GM19240 (cell line): ENCODE measurements around the gene C2CD4C.
"Not testable (repeated sequence)": the region's sequence is repeated elsewhere in the genome, so short reads cannot be mapped to it uniquely, and the experiment has no call there.

Experiments
- DNase-seq: peaks from one replicate; pipeline ENCODE4 v3.0.0; 2011; ENCODE audit warnings: low spot score; ENCODE audit not compliant: insufficient read length

The C2CD4C gene

GRCh38 chr19:401866-402511 is 7.0 kb downstream of the C2CD4C start:
- DNase-seq: no peak

DNA sequence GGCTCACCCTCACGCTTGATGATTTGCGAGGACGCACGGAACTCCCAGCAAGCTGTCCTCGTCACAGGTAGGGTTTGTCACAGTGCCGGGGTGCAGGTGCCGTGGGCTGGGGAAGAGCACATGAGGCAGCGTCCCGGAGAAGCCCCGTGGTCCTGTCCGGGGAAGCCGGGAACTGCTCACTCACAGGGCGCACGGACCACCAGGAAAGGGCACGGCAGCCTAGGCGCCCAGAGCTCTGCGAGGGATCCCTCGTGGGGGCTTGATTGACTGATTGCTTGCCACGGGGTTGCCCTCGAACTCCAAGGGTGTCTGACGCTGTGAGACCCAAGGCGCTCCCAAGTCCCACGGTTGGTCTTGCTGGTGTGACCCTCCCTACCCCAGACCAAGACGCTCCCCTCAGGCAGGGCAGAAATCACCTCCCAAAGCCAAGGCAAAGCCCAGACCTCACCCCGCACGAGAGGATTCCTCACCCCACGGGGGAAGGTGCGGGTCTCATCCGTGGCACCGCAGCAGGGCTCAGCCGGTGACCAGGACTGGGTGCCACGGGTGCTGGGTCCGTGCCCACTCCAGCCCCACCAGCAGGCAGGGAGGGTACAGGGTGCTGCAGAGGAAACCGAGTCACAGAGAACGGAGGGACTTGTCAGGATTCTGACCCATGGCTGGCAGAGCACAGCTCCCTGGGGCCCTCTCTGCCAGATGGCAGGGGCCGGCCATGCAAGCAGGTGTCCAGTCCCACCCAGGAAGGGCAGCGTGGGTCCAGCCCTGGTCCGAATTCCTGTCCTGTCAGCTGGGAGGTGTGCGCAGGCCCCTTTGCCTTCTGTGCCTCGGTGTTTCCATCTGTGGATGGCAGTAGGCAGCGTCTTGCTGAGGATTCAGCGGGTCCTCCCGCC is 7.7 kb downstream of the C2CD4C start:
- DNase-seq: no peak

DNA sequence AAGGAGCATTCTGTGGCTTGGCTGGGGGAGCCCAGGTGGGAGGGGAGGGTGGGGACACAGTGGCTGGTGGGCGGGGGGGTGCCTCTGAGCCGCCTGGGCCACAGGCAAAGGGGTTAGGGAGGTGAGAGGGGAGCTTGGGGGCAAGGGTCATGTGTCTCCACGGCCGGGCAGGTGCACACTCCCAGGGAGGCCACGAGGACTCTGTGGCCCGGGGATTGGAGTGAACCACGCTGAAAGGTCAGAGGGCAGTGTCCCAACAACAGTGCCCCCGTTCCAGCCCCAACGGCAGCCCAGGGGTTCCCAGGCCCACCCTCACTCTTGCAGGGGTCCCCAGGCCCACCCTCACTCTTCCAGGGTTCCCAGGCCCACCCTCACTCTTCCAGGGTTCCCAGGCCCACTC is 9.6 kb downstream of the C2CD4C start:
- DNase-seq: no peak

DNA sequence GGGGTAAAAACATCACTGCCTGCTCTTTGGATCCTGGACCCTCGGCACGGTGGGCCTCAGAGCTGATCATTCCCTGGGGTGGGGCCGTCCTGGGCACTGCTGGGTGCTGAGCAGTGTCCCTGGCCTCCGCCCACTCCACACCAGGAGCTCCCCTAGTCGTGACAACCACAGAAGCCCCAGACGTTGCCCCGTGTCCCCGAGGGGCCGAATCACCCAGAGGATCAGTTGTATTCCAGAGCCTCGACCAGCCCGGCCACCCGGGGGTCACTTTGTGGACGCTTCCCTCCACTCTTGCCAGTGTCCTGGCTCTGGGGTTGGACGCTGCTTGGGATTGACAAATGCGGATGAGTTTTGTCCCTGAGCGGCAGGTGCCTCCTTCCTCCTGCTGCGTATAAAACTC is 10.2 kb downstream of the C2CD4C start:
- no peak for DNase-seq

DNA sequence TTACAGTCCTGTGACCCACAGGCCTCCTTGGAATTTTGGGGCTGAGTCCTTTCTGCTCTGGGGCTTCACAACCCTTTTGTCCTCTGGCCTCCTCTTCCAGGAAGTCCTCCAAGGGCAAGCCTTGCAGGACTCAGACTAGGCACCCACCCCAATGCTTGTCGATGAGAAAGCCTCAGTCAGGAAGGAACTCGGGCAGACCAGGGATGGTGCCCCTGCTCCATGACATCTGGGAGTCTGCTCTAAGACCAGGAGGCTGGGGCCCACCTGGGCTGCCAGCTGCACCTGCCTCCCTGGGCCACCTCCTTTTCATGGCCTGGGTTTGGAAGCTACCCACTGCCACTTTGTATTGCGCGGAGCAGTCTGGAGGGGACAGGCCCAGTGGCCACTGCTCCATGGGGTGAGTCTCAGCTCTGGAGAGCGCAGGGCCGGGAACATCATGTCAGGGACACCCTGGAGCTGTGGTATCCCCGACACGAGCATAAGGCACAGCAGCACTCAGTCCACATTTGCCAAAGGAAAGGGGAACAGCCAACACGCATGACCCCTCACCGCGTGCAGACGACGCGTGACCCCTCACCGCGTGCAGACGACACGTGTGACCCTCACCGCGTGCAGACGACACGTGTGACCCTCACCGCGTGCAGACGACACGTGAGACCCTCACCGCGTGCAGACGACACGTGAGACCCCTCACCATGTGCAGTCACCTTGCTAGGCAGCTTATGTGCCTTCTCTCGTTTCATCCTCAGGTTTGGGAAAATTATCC is 10.8 kb downstream of the C2CD4C start:
- DNase-seq: no peak

DNA sequence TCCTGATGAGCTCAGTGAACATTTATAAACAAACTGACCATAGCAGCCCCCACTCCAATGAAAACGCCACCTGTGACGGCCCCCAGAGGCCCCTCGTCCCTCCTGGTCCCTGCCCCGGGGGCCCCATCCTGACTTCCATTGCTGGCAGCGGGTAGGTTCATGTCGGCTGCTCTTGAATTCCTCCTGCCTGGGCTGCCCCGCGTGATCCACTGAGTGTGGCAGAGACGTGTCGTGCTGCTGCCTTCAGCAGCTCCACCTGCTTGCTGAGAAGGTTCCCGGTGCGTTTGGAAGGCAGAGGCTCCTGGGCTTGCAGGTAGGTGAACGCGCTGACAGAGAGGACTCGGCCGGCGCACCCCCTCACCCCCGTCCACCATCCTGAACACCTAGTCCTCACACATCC is 11.6 kb downstream of the C2CD4C start:
- no peak for DNase-seq

- DNase-seq: no peak
Measured at GRCh38 chr19:395467-395866, 13.5 kb downstream of the C2CD4C start.

- not testable (repeated sequence) for DNase-seq
Measured at GRCh38 chr19:394857-395256, 14.1 kb downstream of the C2CD4C start.

- not testable (repeated sequence) for DNase-seq
Measured at GRCh38 chr19:393560-393959, 15.4 kb downstream of the C2CD4C start.

DNA sequence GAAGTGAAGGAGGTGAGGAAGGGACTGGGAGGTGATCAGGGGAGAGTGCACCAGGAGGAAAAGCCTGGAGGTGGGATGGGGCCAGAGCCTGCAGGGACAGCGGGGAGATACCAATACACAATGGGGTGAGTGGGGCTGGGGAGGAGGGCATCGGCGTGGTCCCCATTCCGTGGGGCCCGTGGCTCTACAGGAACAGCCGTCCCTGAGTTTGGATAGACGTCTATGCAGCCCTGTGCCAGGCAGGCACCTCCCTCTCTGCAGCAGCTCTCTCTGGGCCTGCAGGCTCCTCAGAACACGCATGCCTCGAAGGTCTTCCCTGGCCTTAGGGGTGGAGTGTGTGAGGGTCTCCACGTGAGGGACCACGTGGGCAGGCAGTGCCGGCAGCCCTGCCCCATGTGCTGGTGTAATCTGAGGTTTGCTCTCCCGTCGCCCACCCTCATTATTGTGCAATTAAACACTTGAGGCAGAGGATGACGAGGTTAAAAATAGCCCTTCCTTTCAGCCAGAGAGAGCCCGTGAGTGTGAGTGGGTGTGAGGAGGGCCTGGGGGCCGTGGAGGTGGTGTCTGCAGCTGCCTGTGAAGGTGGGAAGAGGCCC is 16.5 kb downstream of the C2CD4C start:
- no peak for DNase-seq

DNA sequence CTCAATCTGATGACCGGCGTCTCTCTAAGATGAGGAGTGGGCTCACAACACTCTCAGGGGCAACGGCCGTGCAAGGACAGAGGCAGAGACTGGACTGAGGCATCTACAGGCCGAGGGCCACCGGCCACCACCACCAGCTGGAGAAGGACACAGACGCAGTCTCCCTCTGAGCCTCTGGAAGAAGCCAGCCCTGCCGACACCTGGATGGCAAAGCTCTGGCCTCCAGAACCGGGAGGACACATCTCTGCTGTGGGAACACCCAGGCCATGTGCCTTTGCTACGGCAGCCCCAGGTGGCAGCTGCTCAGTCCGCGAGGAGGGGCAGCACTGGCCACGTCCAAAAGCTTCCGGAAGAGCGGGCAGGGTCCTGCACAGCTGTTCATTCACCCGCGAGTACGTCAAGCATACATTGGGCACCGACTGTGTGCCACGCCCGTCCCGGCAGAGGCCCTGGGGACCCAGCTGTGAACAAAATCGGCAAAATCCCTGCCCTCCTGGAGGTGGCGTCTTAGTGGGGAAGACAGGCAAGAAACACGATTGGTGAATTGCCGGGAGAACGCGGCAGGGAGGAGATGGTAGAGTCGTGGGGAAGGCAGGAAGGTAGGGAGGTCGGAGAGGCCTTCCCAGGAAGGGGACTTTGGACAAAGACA is 17.1 kb downstream of the C2CD4C start:
- DNase-seq: no peak

DNA sequence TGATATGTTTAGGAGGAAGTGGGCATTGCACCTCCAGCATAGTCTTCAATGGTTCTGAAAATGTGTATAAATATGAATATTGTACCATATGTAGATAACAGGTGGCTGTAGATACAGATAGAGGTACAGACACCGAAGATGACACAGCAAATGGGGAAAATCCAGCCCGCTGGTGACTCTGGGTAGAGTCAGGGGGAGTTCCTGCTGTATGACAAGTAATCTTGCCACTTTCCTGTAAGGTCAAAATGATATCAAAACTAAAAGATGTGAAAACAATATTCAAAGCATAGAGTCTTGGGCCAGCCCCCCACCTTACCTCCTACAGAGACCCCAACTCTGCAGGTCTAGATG is 17.8 kb downstream of the C2CD4C start:
- no peak for DNase-seq

- DNase-seq: no peak
Measured at GRCh38 chr19:390386-391206, 18.4 kb downstream of the C2CD4C start.

GRCh38 chr19:389935-390289 is 19.0 kb downstream of the C2CD4C start:
- DNase-seq: no peak

- DNase-seq: no peak
Measured at GRCh38 chr19:389255-389934, 19.6 kb downstream of the C2CD4C start.

DNA sequence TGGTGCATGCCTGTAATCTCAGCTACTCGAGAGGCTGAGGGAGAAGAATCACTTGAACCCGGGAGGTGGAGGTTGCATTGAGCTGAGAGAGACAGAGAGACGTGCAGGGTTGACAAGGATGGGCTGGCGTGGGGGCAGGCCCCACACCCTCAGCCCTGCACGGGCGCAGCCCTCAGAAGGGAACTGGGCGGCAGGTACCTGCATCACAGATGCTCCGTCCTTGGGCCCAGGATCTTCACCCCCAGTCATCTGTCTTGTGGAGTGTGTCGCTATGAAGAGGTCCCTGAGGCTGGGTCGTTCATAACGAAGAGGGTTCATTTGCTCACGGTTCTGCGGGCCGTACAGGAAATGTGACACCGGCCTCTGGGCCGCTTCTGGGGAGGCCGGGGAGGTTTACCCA is 20.3 kb downstream of the C2CD4C start:
- no peak for DNase-seq

GRCh38 chr19:387777-388176 is 21.2 kb downstream of the C2CD4C start:
- DNase-seq: no peak

- not testable (repeated sequence) for DNase-seq
Measured at GRCh38 chr19:386632-387301, 22.2 kb downstream of the C2CD4C start.

DNA sequence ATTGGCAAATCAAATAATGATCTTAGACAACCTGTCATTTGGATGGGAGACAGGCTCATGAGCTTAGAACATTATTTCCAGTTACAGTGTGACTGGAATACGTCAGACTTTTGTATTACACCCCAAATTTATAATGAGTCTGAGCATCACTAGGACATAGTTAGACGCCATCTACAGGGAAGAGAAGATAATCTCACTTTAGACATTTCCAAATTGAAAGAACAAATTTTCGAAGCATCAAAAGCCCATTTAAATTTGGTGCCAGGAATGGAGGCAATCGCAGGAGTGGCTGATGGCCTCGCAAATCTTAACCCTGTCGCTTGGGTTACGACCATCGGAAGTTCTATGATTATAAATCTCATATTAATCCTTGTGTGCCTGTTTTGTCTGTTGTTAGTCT is 22.8 kb downstream of the C2CD4C start:
- not testable (repeated sequence) for DNase-seq
